Kidney capillary endothelial cell (primary cell): Measurements from ENCODE around the gene DNMT3A.

ENCODE experiments used
- DNase-seq: peaks from one replicate; pipeline ENCODE4 v3.0.0-alpha.2; 2018; ENCODE audit warnings: low spot score

The DNMT3A gene

GRCh38 chr2:25304826-25305596 lies 36.7 kb downstream of the DNMT3A start:
- DNase-seq = no peak

DNA sequence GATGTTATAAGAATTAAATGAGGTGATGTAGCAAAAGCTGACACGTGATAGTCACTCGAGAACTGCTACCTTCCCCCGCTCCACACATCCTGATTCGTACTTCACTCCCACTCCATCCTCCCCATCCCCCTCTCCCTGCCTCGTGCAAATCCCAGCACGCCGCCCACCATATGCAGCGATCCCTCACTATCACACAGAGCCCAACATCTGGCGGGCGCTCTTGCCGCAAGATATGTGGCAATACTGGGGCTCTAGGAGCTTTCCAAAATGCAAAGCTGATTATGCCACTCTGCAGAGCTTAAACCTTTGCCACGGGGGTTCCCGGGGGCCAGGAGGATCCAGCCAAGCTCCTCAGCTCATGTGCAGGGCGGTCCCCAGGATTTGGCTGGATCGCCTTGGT lies 37.4 kb downstream of the DNMT3A start:
- no peak for DNase-seq

DNA sequence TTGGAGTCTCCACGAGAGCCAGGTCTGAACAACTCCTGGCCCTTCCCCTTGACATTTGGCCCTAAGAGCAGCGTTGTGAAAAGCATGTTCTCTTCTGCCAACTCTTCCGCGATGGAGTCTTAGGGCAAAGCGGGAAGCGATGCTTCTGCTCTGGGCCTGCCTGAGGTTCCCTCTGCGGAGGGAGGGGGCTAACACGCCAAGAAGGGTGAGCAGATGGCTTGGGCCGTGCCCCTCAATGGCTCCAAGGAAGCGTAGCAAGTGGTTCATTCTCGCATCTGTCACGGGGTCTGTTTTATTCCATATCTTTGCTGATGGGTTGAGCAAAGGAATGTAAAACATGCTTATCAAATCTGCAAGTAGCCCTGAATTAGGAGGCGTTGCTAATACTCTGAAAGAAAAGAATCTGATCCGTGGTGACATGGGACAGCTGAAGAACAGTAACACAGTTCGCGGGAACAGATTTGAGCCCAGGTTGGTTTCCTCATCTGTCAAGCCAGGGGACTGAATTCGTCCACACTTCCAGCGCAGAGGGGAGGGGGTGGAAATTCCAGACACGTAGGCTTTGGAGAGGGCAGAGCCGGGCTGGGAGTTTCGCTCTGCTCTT lies 38.0 kb downstream of the DNMT3A start:
- no peak for DNase-seq

GRCh38 chr2:25302758-25303375 lies 38.9 kb downstream of the DNMT3A start:
- DNase-seq = no peak

DNA sequence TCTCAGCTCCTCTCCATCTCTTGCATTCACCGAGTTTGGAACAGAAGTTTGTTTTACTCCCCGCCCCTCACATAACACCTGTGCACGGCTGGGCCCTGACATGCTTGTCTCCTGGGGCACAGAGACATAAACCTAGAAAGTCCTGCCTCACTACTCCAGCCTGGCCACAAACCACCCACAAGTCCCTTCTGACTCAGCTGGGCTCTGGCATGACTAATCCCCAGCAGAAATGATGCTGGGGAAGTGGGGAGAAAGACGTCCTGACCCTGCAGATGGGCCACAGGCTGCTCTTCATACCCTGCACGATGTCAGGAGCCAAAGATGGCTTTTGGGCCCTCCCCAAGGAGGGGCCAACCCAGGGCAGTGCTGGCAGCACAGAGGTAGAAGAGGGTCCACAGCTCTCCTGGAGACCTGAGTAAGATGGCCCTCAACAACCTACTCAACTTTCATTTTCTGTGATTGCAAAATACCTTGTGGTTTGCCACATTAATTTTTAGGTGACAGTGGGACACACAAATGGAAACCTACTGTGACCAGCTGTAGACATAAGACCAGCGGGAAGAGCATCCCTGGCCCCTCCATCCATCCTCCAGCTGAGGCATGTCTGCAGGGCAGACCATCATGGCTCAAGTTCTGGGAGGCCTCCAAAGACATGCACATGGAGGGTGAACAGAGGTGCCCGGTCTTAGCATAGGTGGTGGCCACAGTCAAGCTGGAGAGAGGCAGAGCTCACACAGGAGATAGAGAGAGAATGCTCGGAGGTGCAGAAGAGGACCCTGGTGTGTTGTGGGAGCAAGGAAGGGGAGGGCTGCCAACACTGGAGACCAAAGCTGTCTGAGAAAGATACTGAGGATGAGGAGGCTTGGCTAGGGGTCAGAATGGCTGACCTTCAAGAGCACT lies 40.0 kb downstream of the DNMT3A start:
- DNase-seq = peak; percentile 57

DNA sequence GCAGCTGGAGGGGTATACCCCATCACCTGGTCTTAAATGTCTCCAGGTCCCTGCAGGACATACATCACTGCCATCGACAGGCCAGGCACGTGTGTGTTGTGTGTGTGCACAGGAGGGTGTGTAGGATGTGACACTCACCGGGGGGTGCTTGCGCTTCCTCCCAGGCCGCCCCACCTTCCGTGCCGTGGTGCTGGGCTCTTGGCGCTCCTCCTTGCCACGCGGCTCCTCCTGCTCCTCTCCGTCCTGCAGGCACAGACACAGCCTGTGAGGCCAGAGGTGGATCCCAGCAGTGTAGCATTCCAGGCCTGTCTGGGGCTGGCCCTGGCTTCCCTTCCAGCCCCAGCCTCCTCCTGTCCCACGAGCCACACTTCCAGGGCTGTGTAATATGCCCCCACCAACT lies 41.7 kb downstream of the DNMT3A start:
- no peak for DNase-seq

DNA sequence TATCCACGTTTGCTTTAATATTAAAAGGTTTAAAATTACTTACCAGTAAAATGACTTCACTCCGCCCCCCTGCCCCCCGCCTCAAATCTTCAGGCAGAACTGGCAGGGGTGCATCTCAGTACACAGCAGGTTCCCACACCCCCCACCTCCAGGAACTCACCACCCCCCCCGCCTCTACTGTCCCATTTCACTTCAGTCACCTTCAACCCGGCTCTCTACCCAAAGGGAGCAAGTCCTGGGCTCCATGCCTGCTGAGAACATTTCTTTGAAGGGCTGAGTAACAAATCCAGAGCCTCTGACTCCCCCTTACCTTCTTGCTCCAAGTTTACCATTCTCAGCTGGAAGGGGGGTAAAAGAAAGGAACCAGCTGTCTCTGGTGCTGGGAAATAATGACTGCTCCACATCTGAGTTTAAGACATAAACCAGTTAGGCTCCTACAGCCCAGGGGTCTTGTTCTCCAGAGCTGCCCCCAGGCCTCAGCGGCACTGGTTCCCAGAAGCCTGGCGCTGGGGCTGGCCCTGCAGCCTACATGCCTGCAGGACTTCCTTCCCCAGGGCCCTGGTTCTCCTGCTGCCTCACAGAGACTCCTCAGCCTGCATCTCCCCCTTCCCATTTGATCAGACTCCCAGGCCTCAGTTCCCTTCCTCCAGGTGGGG lies 42.8 kb downstream of the DNMT3A start:
- DNase-seq = no peak

DNA sequence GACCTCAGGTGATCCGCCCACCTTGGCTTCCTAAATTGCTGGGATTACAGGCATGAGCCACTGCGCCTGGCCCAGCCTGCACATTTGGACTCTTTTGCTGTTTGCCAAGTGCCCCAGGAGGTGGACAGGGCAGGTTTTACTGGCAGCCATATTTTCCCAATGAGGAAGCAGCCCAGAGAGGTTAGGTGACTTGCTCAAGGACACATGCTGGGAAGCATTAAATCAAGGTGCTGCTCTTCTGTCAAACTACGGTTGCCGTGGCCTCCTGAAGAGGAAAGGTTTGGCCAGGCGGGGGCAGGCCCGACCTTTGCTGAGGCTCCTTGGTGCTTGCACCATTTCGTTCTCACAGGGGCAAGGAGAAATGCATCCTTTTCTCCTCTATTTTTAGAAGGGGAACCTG lies 44.0 kb downstream of the DNMT3A start:
- DNase-seq = no peak

DNA sequence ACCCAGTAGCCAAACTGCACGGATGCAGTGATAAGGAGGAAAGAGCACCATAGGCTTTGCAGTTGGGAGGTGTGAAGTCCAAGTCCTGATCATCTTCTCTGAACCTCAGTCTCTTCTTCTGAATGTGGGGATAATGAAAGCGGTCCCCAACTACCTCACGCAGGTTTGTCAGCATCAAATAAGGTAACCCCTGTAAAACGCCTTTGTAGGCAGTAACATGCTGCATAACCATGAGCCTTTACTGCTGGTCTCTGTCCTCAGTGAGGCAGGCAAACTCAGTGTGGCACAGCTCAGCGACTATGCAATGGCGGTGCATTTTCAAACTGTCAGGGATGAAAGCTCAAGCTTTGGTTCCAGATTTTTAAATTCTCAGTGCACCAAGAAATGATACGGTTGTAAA lies 46.1 kb downstream of the DNMT3A start:
- no peak for DNase-seq

DNA sequence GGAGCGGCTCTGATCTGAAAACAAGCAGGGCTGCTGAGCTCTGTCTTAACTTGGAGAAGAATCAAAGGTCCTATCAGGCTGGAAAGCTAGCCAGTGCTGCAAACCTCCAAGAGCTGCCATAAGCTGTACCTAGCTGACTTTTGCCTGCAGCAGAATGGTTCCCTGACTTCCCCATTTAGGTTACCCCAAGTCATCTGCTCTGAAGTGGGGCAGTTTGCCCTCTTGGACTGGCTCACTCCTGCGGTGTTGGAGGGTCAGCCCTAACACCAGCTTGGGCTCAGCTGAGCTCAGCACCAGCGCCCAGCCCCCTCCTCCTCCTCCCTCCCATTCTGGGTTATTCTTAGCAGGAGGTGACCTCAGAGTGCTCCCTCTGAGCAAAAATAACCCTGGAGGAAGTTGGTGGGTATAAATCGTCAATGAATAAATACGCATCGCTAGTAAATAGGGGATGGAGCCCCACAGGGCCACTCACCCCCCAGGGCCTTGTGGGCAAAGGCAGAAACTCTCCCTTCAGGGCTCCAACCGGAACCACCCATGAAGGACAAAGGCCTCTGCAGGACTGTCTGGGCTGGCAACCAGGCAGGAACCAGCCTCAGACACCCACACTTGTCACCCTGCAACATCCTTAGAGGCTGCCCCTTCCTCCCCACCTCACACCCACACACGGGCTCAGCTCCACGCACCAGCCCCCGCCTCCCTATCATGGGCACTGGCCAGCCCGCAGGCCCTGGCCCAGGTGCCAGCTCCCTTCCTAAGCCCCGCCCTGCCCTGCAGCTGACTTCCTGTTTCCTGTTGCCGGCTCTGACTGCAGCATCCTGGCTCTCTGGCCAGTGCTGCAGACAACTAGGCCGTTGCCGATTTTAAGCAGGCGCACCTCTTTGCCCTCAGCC lies 46.9 kb downstream of the DNMT3A start:
- peak; percentile 87 for DNase-seq

- DNase-seq = no peak
Measured at GRCh38 chr2:25293958-25294562, 47.7 kb downstream of the DNMT3A start.

GRCh38 chr2:25293145-25293544 lies 48.6 kb downstream of the DNMT3A start:
- DNase-seq = no peak

- DNase-seq = no peak
Measured at GRCh38 chr2:25292408-25292807, 49.3 kb downstream of the DNMT3A start.

- DNase-seq = peak; percentile 77
Measured at GRCh38 chr2:25290811-25291495, 50.8 kb downstream of the DNMT3A start.

DNA sequence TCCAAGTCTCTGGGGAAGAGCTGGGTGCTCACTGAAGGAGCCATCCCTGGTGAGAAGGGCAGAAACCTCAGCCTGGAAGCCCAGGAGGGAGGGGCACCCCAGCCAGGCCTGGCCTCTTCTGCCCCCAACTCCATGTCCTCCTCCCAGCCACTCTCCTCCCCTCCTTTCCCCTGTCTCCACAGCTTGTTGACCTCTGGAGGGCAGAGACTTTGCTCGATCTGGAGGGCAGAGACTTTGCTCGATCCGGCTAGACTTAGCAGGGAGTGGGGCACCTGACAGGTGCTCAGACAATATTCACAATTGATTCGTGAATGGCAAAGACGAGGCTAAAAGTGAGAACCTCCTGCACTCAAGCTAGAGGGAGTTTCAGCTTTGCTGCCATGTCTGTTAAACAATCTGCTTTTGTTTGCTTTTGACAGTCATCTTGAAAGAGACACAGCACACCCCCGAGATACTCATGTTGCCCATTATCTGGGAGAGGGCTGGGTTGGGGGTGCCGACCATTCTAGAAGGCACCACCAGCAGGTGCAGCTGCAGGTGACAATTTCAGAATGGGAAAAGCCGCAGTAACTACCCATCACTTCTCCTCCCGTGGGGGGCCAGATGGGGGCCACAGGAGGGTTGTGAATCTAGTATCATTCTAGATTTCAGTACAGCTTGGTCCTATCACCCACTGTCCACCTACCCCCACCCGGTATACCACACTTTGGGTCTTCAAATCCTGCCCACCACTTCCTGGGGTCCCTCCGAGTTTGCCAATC lies 54.8 kb downstream of the DNMT3A start:
- DNase-seq = no peak

DNA sequence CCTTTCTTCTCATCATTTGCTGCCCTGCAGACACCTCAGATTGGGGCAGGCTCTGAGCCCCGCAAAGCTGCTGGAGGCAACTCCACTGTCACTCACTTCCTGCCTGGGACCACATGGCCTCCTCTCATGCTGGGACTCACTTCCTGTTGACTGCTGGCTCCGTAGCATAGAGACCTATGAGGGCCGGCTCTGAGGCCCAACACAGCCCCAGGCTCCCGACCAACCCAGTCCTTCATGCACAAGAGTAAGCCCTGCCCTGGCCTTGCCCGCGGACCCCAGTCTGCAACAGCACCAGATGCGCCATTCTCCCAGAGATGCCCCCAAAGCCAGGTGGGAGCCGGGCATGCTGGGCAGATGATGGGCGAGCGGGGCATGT lies 55.7 kb downstream of the DNMT3A start:
- DNase-seq = peak; percentile 77

GRCh38 chr2:25285265-25286024 lies 56.3 kb downstream of the DNMT3A start:
- DNase-seq = no peak

GRCh38 chr2:25284756-25285155 lies 57.0 kb downstream of the DNMT3A start:
- DNase-seq = no peak
